Smooth muscle cell (in vitro differentiated cells): ENCODE measurements around the gene CNPY1. TPM values are rescaled to one million over a fixed set of nuclear protein-coding genes. Genes with fewer than 3 reads are reported as not detected.

Experiments used
- DNase-seq: peaks from one replicate; lab custom pipeline; 2025; ENCODE audit not compliant: unreplicated experiment; lab: John Stamatoyannopoulos, UW
- H2AFZ ChIP-seq: fragments of 200-600 bp; sonication (generic); 2 replicates; pipeline ENCODE4 v1.6.0; 2016; ENCODE audit warnings: antibody characterized with exemption, low read depth, mild to moderate bottlenecking
- H3F3A ChIP-seq: fragments of 200-600 bp; sonication (generic); 2 replicates; pipeline ENCODE4 v1.6.0; 2017; ENCODE audit warnings: antibody characterized with exemption, low read depth
- H3K27ac ChIP-seq: fragments of 200-600 bp; sonication (generic); 2 replicates; pipeline ENCODE4 v1.5.1; 2016; ENCODE audit warnings: low read depth, mild to moderate bottlenecking
- H3K27me3 ChIP-seq: fragments of 200-600 bp; sonication (generic); 2 replicates; pipeline ENCODE4 v1.6.1; 2016; ENCODE audit warnings: low read depth, mild to moderate bottlenecking
- H3K36me3 ChIP-seq: fragments of 200-600 bp; sonication (generic); 2 replicates; pipeline ENCODE4 v1.5.1; 2016; ENCODE audit warnings: low read depth
- H3K4me1 ChIP-seq: fragments of 200-600 bp; sonication (generic); 2 replicates; pipeline ENCODE4 v1.5.1; 2016; ENCODE audit warnings: low read depth
- H3K4me2 ChIP-seq: fragments of 200-600 bp; sonication (generic); 2 replicates; pipeline ENCODE4 v1.6.0; 2016; ENCODE audit warnings: mild to moderate bottlenecking
- H3K4me3 ChIP-seq: fragments of 200-600 bp; sonication (generic); 2 replicates; pipeline ENCODE4 v1.5.1; 2016; ENCODE audit warnings: mild to moderate bottlenecking
- H3K79me2 ChIP-seq: fragments of 200-600 bp; sonication (generic); 2 replicates; pipeline ENCODE4 v1.6.0; 2016; ENCODE audit warnings: low read depth, mild to moderate bottlenecking
- H3K9ac ChIP-seq: fragments of 200-600 bp; sonication (generic); 2 replicates; pipeline ENCODE4 v1.6.0; 2016; ENCODE audit warnings: low read depth
- H3K9me3 ChIP-seq: fragments of 200-600 bp; sonication (generic); replicated peaks from 2 replicates; pipeline ENCODE4 v1.5.1; 2016; ENCODE audit warnings: low read depth
- H4K20me1 ChIP-seq: fragments of 200-600 bp; sonication (generic); 2 replicates; pipeline ENCODE4 v1.6.0; 2016; ENCODE audit warnings: low read depth
- CTCF ChIP-seq: fragments of 200-600 bp; sonication (generic); IDR thresholded peaks from 2 replicates; pipeline ENCODE4 v1.5.1; 2017; ENCODE audit warnings: borderline replicate concordance, mild to moderate bottlenecking, antibody characterized with exemption; ENCODE audit not compliant: insufficient read depth, poor library complexity, severe bottlenecking
- WGBS: methylation state at CpG from one replicate; pipeline ENCODE4 v1.1.7; 2016; ENCODE audit warnings: low lambda C conversion rate; 5-methylcytosine and 5-hydroxymethylcytosine counted together
- polyA plus RNA-seq: library from polyadenylated mRNA; unstranded; fragments of >200 nt; fragmentation: Nextera tagmentation; extraction: Ambion mirVana; gene quantifications from 2 replicates; pipeline ENCODE4 v1.2.1, GENCODE V29; 2016
- total RNA-seq: library from RNA; depleted of rRNA; stranded (reverse); fragments of >200 nt; gene quantifications from 2 replicates; pipeline ENCODE4 v1.2.3, GENCODE V29; 2014

The CNPY1 gene
- total and polyA plus RNA-seq, 2 experiments from 2014 or later = 1.0 TPM; not detected in 1

- Histone ChIP-seq H3K4me3 (no peak overlapping the region), H3K36me3 (no peaks in the 10 kb centered on the region), H2AFZ (no peak overlapping the region), H3K9ac (no peak overlapping the region), H3F3A (no peaks in the 10 kb centered on the region), H4K20me1 (no peaks in the 10 kb centered on the region), H3K4me1 (no peaks in the 10 kb centered on the region), H3K27ac (no peak overlapping the region), H3K9me3 (no peaks in the 10 kb centered on the region), H3K27me3 (peaks cover 9% of the 10 kb centered on the region), H3K4me2 (no peak overlapping the region), H3K79me2 (no peaks in the 10 kb centered on the region)
- WGBS = 35% methylated on average over 13 of the region's 13 CpGs
- DNase-seq = no peak
- no peak for TF ChIP-seq CTCF
These were observed 63.1 kb downstream of the CNPY1 start for GRCh38 chr7:155483245-155483644.

GRCh38 chr7:155482511-155483183, 63.7 kb downstream of the CNPY1 start:
- no peak overlapping the region for H3K4me2 ChIP-seq
- H2AFZ ChIP-seq = no peak overlapping the region
- WGBS = 76% methylated on average over 17 of the region's 17 CpGs
- peaks cover 13% of the 10 kb centered on the region for H3K27me3 ChIP-seq
- H4K20me1 ChIP-seq = no peaks in the 10 kb centered on the region
- no peaks in the 10 kb centered on the region for H3K4me1 ChIP-seq
- H3K79me2 ChIP-seq = no peaks in the 10 kb centered on the region
- no peaks in the 10 kb centered on the region for H3K36me3 ChIP-seq
- H3K4me3 ChIP-seq = no peak overlapping the region
- H3K9me3 ChIP-seq = no peaks in the 10 kb centered on the region
- H3K27ac ChIP-seq = no peak overlapping the region
- H3F3A ChIP-seq = no peaks in the 10 kb centered on the region
- H3K9ac ChIP-seq = no peak overlapping the region
- no peak for TF ChIP-seq CTCF
- DNase-seq = no peak

- no peaks in the 10 kb centered on the region for H3K4me1 ChIP-seq
- H4K20me1 ChIP-seq = no peaks in the 10 kb centered on the region
- H3K27ac ChIP-seq = no peak overlapping the region
- no peak overlapping the region for H3K4me3 ChIP-seq
- no peaks in the 10 kb centered on the region for H3K79me2 ChIP-seq
- no peak overlapping the region for H2AFZ ChIP-seq
- peaks cover 20% of the 10 kb centered on the region for H3K27me3 ChIP-seq
- 93% methylated on average over 11 of the region's 11 CpGs for WGBS
- no peak for TF ChIP-seq CTCF
- H3F3A ChIP-seq = no peaks in the 10 kb centered on the region
- no peak for DNase-seq
- no peaks in the 10 kb centered on the region for H3K9me3 ChIP-seq
- no peak overlapping the region for H3K9ac ChIP-seq
- H3K4me2 ChIP-seq = no peak overlapping the region
- H3K36me3 ChIP-seq = no peaks in the 10 kb centered on the region
These were observed 64.6 kb downstream of the CNPY1 start for GRCh38 chr7:155481764-155482163.

- H3F3A ChIP-seq = no peaks in the 10 kb centered on the region
- H3K4me3 ChIP-seq = no peak overlapping the region
- H3K9ac ChIP-seq = no peak overlapping the region
- H3K27me3 ChIP-seq = peaks cover 56% of the 10 kb centered on the region
- H3K4me2 ChIP-seq = no peak overlapping the region
- no peak overlapping the region for H2AFZ ChIP-seq
- H3K27ac ChIP-seq = no peak overlapping the region
- no peaks in the 10 kb centered on the region for H3K9me3 ChIP-seq
- WGBS = 73% methylated on average over 4 of the region's 4 CpGs
- H3K36me3 ChIP-seq = no peaks in the 10 kb centered on the region
- no peak for TF ChIP-seq CTCF
- H4K20me1 ChIP-seq = no peaks in the 10 kb centered on the region
- H3K4me1 ChIP-seq = no peaks in the 10 kb centered on the region
- no peak for DNase-seq
- H3K79me2 ChIP-seq = no peaks in the 10 kb centered on the region
These were observed 68.9 kb downstream of the CNPY1 start for GRCh38 chr7:155477476-155477875.
